ENCODE measurements around the gene MOK.

MOK gene

GRCh38 chr14:102222751-102223150, 82.2 kb downstream of the MOK start:
- no peak for DNase-seq

GRCh38 chr14:102222009-102222575, 82.9 kb downstream of the MOK start:
- no peak for DNase-seq

DNA sequence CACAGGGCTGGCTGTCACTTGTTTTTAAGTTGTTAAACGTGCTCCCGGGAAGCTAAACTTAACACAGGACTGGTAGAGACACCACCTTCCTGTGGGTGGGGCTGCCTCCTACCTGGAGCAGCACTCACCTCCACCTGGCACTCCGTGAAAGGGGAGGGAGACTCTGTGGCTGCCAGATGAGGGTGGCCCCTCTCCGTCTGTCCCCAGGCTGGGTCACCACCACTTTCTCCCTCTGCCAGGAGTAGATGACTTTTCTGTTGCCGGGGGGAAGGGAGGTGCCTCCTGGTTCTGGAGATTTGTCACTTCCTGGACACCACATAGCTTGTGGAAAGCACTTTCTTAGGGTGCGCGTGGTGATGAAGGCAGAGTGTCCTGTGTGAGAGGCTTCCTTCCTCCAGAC, 83.9 kb downstream of the MOK start:
- DNase-seq, result no peak

DNA sequence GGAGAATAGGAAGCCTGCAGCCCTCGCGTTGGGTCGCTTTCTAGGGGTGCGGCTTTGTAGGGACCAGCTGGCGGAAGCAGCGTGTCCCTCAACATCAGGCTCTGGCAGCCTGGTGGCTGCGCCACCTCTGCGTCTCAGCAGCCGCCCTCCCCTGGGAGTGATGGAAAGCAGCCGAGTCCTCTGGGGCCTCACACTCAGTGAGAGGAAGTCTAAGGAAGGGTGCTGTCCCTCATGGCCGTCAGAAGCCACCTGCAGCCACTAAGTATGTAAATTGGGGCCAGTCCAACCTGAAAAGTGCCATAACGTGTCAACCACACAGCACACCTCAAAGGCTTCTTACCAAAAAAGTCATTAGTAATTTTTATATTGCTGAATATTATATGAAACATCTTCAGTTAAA, 84.9 kb downstream of the MOK start:
- DNase-seq, result no peak

GRCh38 chr14:102219316-102219715, 85.6 kb downstream of the MOK start:
- DNase-seq, result no peak

GRCh38 chr14:102218688-102219087, 86.3 kb downstream of the MOK start:
- DNase-seq, result no peak

DNA sequence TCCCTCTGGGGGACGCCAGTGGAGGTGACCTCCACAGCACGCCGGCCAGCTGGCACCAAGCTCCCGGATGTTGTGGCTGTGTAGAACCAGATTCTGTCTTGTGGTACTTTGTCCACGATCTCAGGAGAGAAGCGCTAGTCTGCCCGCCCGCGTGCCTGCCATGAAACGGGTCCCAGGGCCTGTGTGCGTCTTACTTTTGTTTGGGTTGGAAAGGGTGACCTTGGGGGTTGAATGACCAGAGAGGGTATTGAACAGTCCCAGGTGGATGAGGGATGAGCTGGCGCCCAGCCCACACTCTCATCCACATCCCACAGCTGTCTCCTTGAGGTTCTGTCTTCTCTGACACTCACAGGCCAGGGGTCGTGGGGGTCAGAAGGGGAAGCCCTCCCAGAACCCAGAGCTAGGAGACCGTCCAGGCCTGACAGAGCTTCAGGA, 87.0 kb downstream of the MOK start:
- no peak for DNase-seq

GRCh38 chr14:102217399-102217798, 87.6 kb downstream of the MOK start:
- DNase-seq, result no peak

DNA sequence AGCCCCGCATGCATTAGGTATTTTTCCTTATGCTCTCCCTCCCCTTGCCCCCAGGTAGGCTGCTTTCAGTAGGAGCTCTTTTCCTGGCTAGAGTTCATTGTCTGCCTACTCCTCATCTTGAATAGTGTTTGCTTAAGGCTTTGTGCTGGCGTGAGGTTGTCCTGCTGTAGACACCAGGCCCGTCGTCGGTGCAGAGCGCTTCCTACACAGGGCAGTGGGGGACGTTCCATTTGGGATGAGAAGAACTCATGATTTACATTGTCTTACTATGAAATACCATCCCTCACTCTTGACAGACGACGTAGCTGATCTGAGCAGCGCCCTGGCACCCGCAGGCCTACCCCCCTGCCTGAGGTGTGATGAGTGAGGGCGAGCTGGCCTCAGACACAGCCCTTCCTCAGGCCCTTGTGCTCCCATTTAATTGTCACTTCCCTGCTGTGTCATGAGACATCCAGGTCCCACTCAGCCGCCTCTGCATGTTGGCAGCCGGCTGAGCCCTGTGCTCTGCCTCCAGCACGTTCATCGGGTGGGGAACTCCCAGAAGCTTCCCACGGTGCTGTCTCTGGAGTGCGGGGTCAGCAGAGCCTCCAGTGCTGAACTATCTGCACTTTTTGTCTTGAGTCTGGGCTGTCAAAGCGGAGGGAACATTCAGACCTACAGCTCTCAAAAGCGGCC, 89.3 kb downstream of the MOK start:
- no peak for DNase-seq

GRCh38 chr14:102215071-102215470, 89.9 kb downstream of the MOK start:
- DNase-seq, result no peak

DNA sequence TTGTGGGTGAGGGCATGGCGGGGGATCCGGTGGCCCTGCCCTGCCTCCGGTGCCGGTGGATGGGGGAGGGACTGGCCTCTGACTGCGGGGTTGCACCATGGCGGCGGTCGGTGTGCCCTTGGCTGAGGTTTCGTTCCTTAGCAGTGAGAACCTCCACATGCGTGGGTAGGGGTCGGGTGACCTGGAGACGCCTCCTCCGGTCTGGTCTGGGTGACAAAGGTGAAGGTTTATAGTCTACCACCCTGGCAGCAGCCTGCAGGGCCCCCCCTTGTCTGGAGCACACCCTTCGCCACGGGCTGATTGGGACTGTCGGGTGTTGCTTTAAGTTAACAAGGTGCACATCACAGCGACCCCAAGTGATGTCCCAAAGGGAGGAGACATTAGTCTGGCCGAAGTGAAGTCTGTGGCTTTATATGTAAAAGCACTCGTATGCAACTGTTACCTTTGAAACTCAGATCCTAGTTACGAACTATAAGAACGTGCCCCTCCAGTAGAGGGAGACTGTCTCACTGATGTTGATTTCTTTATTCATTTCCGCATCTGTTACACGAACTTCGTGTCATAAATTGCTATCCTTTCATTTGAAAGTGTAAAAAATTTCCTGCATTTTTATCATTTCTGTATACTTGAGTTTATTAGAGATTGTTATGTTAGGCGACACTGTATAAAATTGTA, 90.8 kb downstream of the MOK start:
- no peak for DNase-seq

- DNase-seq, result no peak
These were observed 91.5 kb downstream of the MOK start for GRCh38 chr14:102213470-102213869.

DNA sequence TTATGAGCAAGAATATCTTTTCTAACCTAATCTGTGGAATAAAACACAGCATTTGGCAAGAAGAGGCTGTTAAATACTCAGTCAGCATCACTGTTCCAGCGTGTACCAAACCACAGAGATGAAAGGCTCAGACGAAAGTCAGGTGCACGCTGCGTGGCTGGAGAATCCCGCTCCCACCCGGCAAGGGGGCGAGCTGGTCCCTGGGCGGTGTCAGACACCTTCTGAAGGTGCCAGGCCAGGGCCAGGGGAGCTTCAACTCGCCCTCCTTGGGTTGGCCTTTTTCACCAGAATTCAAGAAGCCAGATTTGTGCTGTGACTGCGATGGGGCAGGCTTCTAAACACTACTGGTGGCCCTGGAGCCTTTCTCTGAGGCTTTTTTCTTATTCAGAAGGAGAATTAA, 92.1 kb downstream of the MOK start:
- no peak for DNase-seq

GRCh38 chr14:102212356-102212755, 92.6 kb downstream of the MOK start:
- no peak for DNase-seq

DNA sequence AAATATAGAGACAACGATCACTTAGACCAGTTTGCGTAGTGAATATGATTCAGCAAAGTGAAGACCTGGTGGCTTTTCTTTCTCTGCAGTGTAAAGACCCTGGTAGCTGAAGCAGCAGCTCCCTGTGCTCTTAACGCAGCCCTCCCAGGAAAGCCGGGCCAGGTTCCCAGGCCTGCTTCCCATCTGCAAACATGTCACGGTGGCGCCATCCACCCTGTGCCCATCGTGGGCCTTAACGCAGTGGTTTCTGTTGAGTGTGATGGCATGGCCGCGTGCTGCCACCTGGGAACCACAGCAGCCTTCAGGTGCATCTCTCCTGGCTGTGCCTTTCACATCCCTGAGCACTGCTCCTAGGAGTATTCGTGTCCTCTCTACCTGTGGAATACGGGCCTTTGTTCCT, 93.7 kb downstream of the MOK start:
- DNase-seq, result no peak

DNA sequence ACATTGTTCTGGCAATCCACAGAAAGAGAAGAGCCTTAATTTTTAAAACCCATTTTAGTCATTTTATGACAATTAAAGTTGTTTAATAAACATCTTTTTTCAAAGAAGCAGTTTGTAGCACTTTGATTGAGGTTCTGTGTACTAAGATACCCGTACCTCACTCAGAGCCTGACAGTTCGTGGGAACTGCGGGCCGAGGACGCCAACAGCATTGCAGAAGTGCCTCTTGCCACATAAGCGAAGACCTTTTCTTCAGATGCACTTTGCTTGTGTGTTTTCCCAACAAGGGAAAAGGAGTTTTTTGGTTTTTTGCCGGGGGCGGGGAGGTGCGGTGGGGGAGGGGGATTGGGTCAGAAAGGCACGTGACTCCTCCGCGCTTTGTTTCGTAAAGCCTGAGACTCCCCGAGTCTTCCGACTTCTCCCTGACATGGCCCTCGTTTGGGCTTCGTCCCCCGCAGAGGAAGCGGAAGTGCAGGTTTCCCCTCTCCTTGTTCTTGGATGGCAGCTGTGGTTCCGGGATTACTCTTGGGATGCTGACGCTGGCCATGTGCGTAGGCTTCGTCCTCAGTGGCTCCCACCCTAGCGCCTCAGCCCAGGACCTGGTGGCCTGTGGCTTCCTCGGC, 94.4 kb downstream of the MOK start:
- DNase-seq, result no peak

GRCh38 chr14:102209224-102209966, 95.6 kb downstream of the MOK start:
- peak in 1 of 2 experiments; percentile 29 for DNase-seq

DNA sequence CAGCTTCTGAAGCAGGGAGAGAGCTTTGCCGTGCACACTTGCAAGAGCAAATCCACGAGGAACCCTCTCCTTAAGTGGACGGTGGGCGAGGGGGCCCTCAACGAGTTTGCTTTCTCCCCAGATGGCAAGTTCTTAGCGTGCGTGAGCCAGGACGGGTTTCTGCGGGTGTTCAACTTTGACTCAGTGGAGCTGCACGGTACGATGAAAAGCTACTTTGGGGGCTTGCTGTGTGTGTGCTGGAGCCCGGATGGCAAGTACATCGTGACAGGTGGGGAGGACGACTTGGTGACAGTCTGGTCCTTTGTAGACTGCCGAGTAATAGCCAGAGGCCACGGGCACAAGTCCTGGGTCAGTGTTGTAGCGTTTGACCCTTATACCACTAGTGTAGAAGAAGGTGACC, 96.2 kb downstream of the MOK start:
- DNase-seq, result no peak

GRCh38 chr14:102207831-102208365, 97.1 kb downstream of the MOK start:
- DNase-seq, result no peak

GRCh38 chr14:102206918-102207317, 98.0 kb downstream of the MOK start:
- peak in 1 of 2 experiments; percentile 49 for DNase-seq

GRCh38 chr14:102205560-102205959, 99.4 kb downstream of the MOK start:
- DNase-seq, result no peak

DNA sequence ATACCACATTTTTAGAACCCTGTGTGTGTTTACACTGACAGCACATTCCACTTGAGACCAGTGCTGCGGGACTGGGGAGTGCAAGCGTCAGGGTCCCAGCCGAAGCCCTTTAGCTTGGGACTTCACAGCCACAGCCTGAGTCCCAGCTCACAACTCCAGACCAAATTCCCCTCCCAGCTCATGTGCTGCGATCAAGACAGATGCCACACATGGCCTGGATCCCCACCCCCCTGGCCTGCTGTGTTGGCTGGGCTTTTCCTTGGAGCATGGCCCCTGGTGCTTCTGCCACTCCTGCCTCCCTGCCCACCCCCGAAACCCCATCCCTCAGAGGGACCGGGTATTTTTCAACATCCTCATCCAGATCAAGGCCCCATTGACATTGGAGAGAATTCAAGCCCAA, 101.6 kb downstream of the MOK start:
- DNase-seq, result peak; percentile 8 to 30

DNA sequence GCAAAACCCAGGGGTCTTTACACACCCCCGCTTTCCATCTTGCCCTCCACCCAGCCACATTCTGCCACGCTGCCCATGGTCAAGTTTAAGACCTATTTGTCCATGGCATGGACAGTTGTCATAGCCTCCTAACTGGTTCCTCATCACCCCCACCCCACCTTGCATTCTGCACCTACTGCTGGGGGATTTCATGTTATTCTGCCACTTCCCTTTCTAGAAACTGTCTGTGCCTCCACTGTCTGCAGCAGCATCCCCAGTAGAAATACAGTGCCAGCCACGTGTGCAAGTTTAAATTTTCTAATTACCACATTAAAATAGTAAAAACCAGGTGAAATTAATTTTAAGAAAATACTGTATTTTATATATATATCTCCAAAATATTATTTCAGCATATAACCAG, 102.0 kb downstream of the MOK start:
- no peak for DNase-seq
